HEK293 (cell line): ENCODE data around the gene ATP10A.

Source experiments
- CTCF ChIA-PET: fragments of 350-600 bp; formaldehyde crosslinking; extraction: SDS; loops from one replicate; lab custom pipeline; 2021; ENCODE audit warnings: antibody characterized with exemption; lab: Yijun Ruan, JAX
- POLR2A ChIA-PET: fragments of 300-600 bp; formaldehyde crosslinking; extraction: SDS; loops from one replicate; lab custom pipeline; 2020; ENCODE audit warnings: antibody characterized with exemption, inconsistent platforms; lab: Yijun Ruan, JAX
- H3K27ac ChIP-seq: fragments of 200-500 bp; sonication (Bioruptor generic); 2 replicates; pipeline ENCODE4 v1.5.1; 2014; ENCODE audit warnings: low read depth, low read length, control low read depth, inconsistent platforms; ENCODE audit errors: extremely low read depth
- H3K36me3 ChIP-seq, 2 experiments: fragments of 200-500 bp in 1 of 2; sonication (Bioruptor generic) in 1 of 2; 1 replicate in 1 of 2; 2 replicates in 1 of 2; pipeline ENCODE4 v1.5.1; 2014 to 2017; ENCODE audit warnings: inconsistent platforms in 2 of 2, low read length in 2 of 2; ENCODE audit not compliant: control insufficient read depth in 2 of 2, insufficient read depth in 1 of 2
- H3K4me1 ChIP-seq: fragments of 200-500 bp; sonication (Bioruptor generic); 2 replicates; pipeline ENCODE4 v1.5.1; 2014; ENCODE audit warnings: mild to moderate bottlenecking, low read length, inconsistent platforms; ENCODE audit not compliant: control insufficient read depth, insufficient read depth
- H3K4me3 ChIP-seq: 2 replicates; pipeline ENCODE4 v1.5.1; 2011; ENCODE audit warnings: low read depth, mild to moderate bottlenecking, control low read depth, low read length, moderate library complexity
- H3K9me3 ChIP-seq: fragments of 200-500 bp; sonication (Bioruptor generic); 2 replicates; pipeline ENCODE4 v1.5.1; 2014; ENCODE audit warnings: low read depth, low read length, inconsistent platforms; ENCODE audit not compliant: control insufficient read depth, insufficient read depth
- ATF2 ChIP-seq: fragments of 450-650 bp; formaldehyde crosslinking; IDR thresholded peaks from 2 replicates; pipeline ENCODE4 v1.5.1; 2016; ENCODE audit warnings: missing biosample characterization, missing genetic modification characterization, low read depth
- ELK4 ChIP-seq: IDR thresholded peaks from 2 replicates; pipeline ENCODE4 v1.6.1; 2011; ENCODE audit warnings: mild to moderate bottlenecking, low read depth, low read length, borderline replicate concordance
- FEZF1 ChIP-seq: fragments of 450-650 bp; formaldehyde crosslinking; IDR thresholded peaks from 2 replicates; pipeline ENCODE4 v1.5.1; 2016; ENCODE audit warnings: missing biosample characterization, missing genetic modification characterization
- HIC1 ChIP-seq: fragments of 450-650 bp; formaldehyde crosslinking; IDR thresholded peaks from 2 replicates; pipeline ENCODE4 v1.5.1; 2016; ENCODE audit warnings: missing biosample characterization, missing genetic modification characterization
- KLF9 ChIP-seq: fragments of 450-650 bp; formaldehyde crosslinking; IDR thresholded peaks from 2 replicates; pipeline ENCODE4 v1.5.1; 2016; ENCODE audit warnings: missing biosample characterization, missing genetic modification characterization, low read depth
- MEIS1 ChIP-seq: sonication (generic); formaldehyde crosslinking; IDR thresholded peaks from 2 replicates; pipeline ENCODE4 v1.8.1; 2022; ENCODE audit warnings: missing genetic modification reagents, mild to moderate bottlenecking, borderline replicate concordance
- REPIN1 ChIP-seq: fragments of 450-650 bp; formaldehyde crosslinking; IDR thresholded peaks from 2 replicates; pipeline ENCODE4 v1.5.1; 2017; ENCODE audit warnings: missing biosample characterization, missing genetic modification characterization, low read depth
- SALL2 ChIP-seq: fragments of 450-650 bp; formaldehyde crosslinking; IDR thresholded peaks from 2 replicates; pipeline ENCODE4 v1.5.0; 2017; ENCODE audit warnings: missing biosample characterization, mild to moderate bottlenecking, missing genetic modification characterization, borderline replicate concordance
- SCRT2 ChIP-seq: fragments of 450-650 bp; formaldehyde crosslinking; IDR thresholded peaks from 2 replicates; pipeline ENCODE4 v1.5.1; 2016; ENCODE audit warnings: missing biosample characterization, missing genetic modification characterization
- YY2 ChIP-seq: fragments of 450-650 bp; formaldehyde crosslinking; IDR thresholded peaks from 2 replicates; pipeline ENCODE4 v1.5.1; 2016; ENCODE audit warnings: missing biosample characterization, missing genetic modification characterization
- ZBTB21 ChIP-seq: fragments of 450-650 bp; formaldehyde crosslinking; IDR thresholded peaks from 2 replicates; pipeline ENCODE4 v1.5.1; 2017; ENCODE audit warnings: missing biosample characterization, missing genetic modification characterization
- ZBTB6 ChIP-seq: fragments of 450-650 bp; formaldehyde crosslinking; IDR thresholded peaks from 2 replicates; pipeline ENCODE4 v1.5.1; 2017; ENCODE audit warnings: missing biosample characterization, missing genetic modification characterization
- ZNF169 ChIP-seq: fragments of 450-650 bp; formaldehyde crosslinking; IDR thresholded peaks from 2 replicates; pipeline ENCODE4 v1.5.1; 2016; ENCODE audit warnings: missing biosample characterization, missing genetic modification characterization
- ZNF354C ChIP-seq: fragments of 450-650 bp; formaldehyde crosslinking; IDR thresholded peaks from 2 replicates; pipeline ENCODE4 v1.5.1; 2016; ENCODE audit warnings: missing biosample characterization, missing genetic modification characterization, low read depth, borderline replicate concordance
- ZNF473 ChIP-seq: fragments of 450-650 bp; formaldehyde crosslinking; IDR thresholded peaks from 2 replicates; pipeline ENCODE4 v1.5.1; 2017; ENCODE audit warnings: missing biosample characterization, missing genetic modification characterization
- ZNF501 ChIP-seq: fragments of 450-650 bp; formaldehyde crosslinking; IDR thresholded peaks from 2 replicates; pipeline ENCODE4 v1.5.1; 2016; ENCODE audit warnings: missing biosample characterization, missing genetic modification characterization
- ZNF530 ChIP-seq: fragments of 450-650 bp; formaldehyde crosslinking; IDR thresholded peaks from 2 replicates; pipeline ENCODE4 v1.5.1; 2016; ENCODE audit warnings: low read depth, missing biosample characterization, missing genetic modification characterization
- ZNF558 ChIP-seq: fragments of 450-650 bp; formaldehyde crosslinking; IDR thresholded peaks from 2 replicates; pipeline ENCODE4 v1.5.1; 2016; ENCODE audit warnings: missing biosample characterization, missing genetic modification characterization
- ZNF600 ChIP-seq: fragments of 450-650 bp; formaldehyde crosslinking; IDR thresholded peaks from 2 replicates; pipeline ENCODE4 v1.5.1; 2016; ENCODE audit warnings: missing biosample characterization, missing genetic modification characterization
- ZNF76 ChIP-seq: fragments of 450-650 bp; formaldehyde crosslinking; IDR thresholded peaks from 2 replicates; pipeline ENCODE4; 2016; ENCODE audit warnings: low read depth, missing biosample characterization, missing genetic modification characterization, borderline replicate concordance
- ZNF837 ChIP-seq: fragments of 450-650 bp; formaldehyde crosslinking; IDR thresholded peaks from 2 replicates; pipeline ENCODE4 v1.5.1; 2016; ENCODE audit warnings: missing biosample characterization, missing genetic modification characterization

The ATP10A gene

GRCh38 chr15:25832158-25832557 lies 31.0 kb downstream of the ATP10A start:
- Histone ChIP-seq H3K4me1 (no peaks in the 10 kb centered on the region), H3K4me3 (no peak overlapping the region), H3K36me3 (no peaks in the 10 kb centered on the region), H3K27ac (no peak overlapping the region), H3K9me3 (no peaks in the 10 kb centered on the region)
- CTCF ChIA-PET, result no interaction called here
- POLR2A ChIA-PET, result no interaction called here
- TF ChIP-seq ZNF354C (no peak), FEZF1 (no peak), ZNF530 (tag by site-specific recombination) (no peak), ZBTB6 (no peak)

- H3K9me3 ChIP-seq, result no peaks in the 10 kb centered on the region
- H3K4me1 ChIP-seq, result no peaks in the 10 kb centered on the region
- CTCF ChIA-PET, result no interaction called here
- TF ChIP-seq ZNF76 (tag by site-specific recombination) (no peak), SALL2 (tag by site-specific recombination) (no peak), MEIS1 (CRISPR knock-in tag) (no peak), REPIN1 (tag by site-specific recombination) (no peak), HIC1 (tag by site-specific recombination) (no peak), ZNF558 (tag by site-specific recombination) (no peak), ZNF169 (tag by site-specific recombination) (no peak), KLF9 (tag by site-specific recombination) (no peak), ELK4 (no peak), ZNF600 (no peak), ZNF837 (tag by site-specific recombination) (no peak), YY2 (tag by site-specific recombination) (no peak), ZNF473 (tag by site-specific recombination) (no peak)
- POLR2A ChIA-PET, result no interaction called here
- H3K27ac ChIP-seq, result no peak overlapping the region
- H3K36me3 ChIP-seq, result no peaks in the 10 kb centered on the region
- no peak overlapping the region for H3K4me3 ChIP-seq
Observed at GRCh38 chr15:25830844-25831451, 32.2 kb downstream of the ATP10A start.

GRCh38 chr15:25829073-25829472 lies 34.1 kb downstream of the ATP10A start:
- Histone ChIP-seq H3K9me3 (no peaks in the 10 kb centered on the region), H3K36me3 (no peaks in the 10 kb centered on the region), H3K4me1 (no peaks in the 10 kb centered on the region), H3K4me3 (no peak overlapping the region), H3K27ac (no peak overlapping the region)
- ChIA-PET CTCF (interaction anchor here (0.5 kb wide), 1 partner anchor 43 kb away, joined by 3 read pairs; no protein-coding TSS in a partner anchor), POLR2A (no interaction called here)
- TF ChIP-seq ATF2 (tag by site-specific recombination), result peak; percentile 67; the same call in 1 of the 2 replicates
- TF ChIP-seq SCRT2 (tag by site-specific recombination), result no peak
- TF ChIP-seq ZNF501, result no peak
- TF ChIP-seq ZBTB21 (tag by site-specific recombination), result peak; percentile 44
- TF ChIP-seq, all 188 proteins: peak for 2
